NB4 (cell line): Measurements from ENCODE around the gene ZNF530.
A peak's percentile ranks its signal among the peaks of the same experiment; 100 is the strongest.

Experiments used
- DNase-seq: peaks from one replicate; pipeline ENCODE4 v3.0.0; 2010; ENCODE audit warnings: low read depth
- H3K4me3 ChIP-seq: one replicate; pipeline ENCODE4 v1.5.1; 2011; ENCODE audit warnings: mild to moderate bottlenecking, low read depth, low read length, moderate library complexity
- CTCF ChIP-seq: IDR thresholded peaks from one replicate; pipeline ENCODE4 v1.5.1; 2012; ENCODE audit warnings: low read depth, low read length
- MAX ChIP-seq: IDR thresholded peaks from 2 replicates; pipeline ENCODE4 v1.6.1; 2011; ENCODE audit warnings: low read depth, low read length
- MYC ChIP-seq: IDR thresholded peaks from 2 replicates; pipeline ENCODE4 v1.6.1; 2011; ENCODE audit warnings: low read depth, low read length
- POLR2A ChIP-seq: IDR thresholded peaks from 2 replicates; pipeline ENCODE4 v1.6.1; 2011; ENCODE audit warnings: mild to moderate bottlenecking; ENCODE audit not compliant: insufficient read length; ENCODE audit errors: extremely low read depth

The ZNF530 gene

GRCh38 chr19:57559404-57560025, 40.2 kb upstream of the ZNF530 start, which contains the start of gene ZNF550:
TSS of gene ZNF550 (minus strand) at chr19:57559863. CDS start at chr19:57559682, 181 bp downstream.
- peak; percentile 77 for TF ChIP-seq POLR2A
- TF ChIP-seq CTCF, result no peak
- TF ChIP-seq MYC, result peak; percentile 70
- TF ChIP-seq MAX, result peak; percentile 62; the same call in 1 of the 2 replicates
- DNase-seq, result peak; percentile 85
- peak within 1 kb of the TSS; percentile 71 for H3K4me3 ChIP-seq

GRCh38 chr19:57560049-57560491, 39.6 kb upstream of the ZNF530 start:
- TF ChIP-seq MAX, result no peak
- TF ChIP-seq CTCF, result no peak
- no peak for TF ChIP-seq MYC
- TF ChIP-seq POLR2A, result no peak
- H3K4me3 ChIP-seq, result peak overlapping the region; percentile 71
- no peak for DNase-seq

- DNase-seq, result no peak
- no peak overlapping the region for H3K4me3 ChIP-seq
- TF ChIP-seq CTCF (no peak), POLR2A (no peak), MYC (no peak), MAX (no peak)
Observed at GRCh38 chr19:57563547-57563946, 36.1 kb upstream of the ZNF530 start.

- no peak for TF ChIP-seq MYC
- TF ChIP-seq MAX, result no peak
- no peak for TF ChIP-seq POLR2A
- TF ChIP-seq CTCF, result no peak
- H3K4me3 ChIP-seq, result no peak overlapping the region
- peak; percentile 36 for DNase-seq
Observed at GRCh38 chr19:57566396-57567265, 33.1 kb upstream of the ZNF530 start.

DNA sequence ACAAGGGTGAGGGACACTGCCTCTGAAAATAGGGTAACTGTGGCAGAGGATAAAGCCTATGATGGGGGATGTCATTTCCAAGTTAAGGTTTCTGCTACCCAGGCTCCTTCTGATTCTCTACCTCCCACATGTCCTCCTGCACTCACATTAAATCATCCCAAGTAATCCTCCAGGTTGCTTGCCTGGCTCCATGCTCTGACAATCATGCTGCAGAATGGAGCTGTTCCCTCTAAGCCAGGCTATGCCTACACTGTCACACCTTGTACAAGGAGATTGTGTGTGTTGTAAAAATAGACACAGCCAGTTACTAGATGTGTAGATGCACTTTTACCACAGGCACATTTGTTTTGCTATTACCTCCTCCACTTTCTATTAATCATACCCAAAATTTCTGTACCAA, 29.0 kb upstream of the ZNF530 start:
- TF ChIP-seq MAX, result no peak
- no peak for DNase-seq
- no peak overlapping the region for H3K4me3 ChIP-seq

- H3K4me3 ChIP-seq, result no peak overlapping the region
- no peak for TF ChIP-seq CTCF
- no peak for TF ChIP-seq POLR2A
- TF ChIP-seq MAX, result no peak
- no peak for TF ChIP-seq MYC
- DNase-seq, result no peak
Observed at GRCh38 chr19:57572415-57572947, 27.2 kb upstream of the ZNF530 start.
